ENCODE data around the gene TLR9.

DNA sequence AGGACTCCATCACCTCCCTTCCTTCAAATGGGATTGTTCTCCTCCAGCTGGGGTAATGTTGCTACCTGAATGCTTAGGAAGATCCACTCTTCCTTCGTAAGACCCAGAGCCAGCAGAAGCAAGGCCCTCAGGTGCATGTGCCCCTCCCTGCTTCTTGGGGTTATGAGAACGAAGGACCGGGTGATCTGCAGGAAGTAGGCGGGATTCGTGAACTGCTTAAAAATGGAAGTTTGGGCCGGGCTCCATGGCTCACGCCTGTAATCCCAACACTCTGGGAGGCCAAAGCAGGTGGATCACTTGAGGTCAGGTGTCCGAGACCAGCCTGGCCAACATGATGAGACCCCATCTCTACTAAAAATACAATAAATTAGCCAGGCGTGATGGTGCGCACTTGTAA lies 8.0 kb downstream of the TLR9 start:
- TF ChIP-seq, protein P1, sequence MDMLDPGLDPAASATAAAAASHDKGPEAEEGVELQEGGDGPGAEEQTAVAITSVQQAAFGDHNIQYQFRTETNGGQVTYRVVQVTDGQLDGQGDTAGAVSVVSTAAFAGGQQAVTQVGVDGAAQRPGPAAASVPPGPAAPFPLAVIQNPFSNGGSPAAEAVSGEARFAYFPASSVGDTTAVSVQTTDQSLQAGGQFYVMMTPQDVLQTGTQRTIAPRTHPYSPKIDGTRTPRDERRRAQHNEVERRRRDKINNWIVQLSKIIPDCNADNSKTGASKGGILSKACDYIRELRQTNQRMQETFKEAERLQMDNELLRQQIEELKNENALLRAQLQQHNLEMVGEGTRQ (IDR thresholded peaks at IDR 0.05; ENCODE audit: borderline replicate concordance, low read depth, low read length), result no peak
- TF ChIP-seq, protein P2, sequence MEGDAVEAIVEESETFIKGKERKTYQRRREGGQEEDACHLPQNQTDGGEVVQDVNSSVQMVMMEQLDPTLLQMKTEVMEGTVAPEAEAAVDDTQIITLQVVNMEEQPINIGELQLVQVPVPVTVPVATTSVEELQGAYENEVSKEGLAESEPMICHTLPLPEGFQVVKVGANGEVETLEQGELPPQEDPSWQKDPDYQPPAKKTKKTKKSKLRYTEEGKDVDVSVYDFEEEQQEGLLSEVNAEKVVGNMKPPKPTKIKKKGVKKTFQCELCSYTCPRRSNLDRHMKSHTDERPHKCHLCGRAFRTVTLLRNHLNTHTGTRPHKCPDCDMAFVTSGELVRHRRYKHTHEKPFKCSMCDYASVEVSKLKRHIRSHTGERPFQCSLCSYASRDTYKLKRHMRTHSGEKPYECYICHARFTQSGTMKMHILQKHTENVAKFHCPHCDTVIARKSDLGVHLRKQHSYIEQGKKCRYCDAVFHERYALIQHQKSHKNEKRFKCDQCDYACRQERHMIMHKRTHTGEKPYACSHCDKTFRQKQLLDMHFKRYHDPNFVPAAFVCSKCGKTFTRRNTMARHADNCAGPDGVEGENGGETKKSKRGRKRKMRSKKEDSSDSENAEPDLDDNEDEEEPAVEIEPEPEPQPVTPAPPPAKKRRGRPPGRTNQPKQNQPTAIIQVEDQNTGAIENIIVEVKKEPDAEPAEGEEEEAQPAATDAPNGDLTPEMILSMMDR (IDR thresholded peaks at IDR 0.05), result no peak
- TF ChIP-seq, protein P3, sequence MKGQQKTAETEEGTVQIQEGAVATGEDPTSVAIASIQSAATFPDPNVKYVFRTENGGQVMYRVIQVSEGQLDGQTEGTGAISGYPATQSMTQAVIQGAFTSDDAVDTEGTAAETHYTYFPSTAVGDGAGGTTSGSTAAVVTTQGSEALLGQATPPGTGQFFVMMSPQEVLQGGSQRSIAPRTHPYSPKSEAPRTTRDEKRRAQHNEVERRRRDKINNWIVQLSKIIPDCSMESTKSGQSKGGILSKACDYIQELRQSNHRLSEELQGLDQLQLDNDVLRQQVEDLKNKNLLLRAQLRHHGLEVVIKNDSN (IDR thresholded peaks at IDR 0.05; ENCODE audit: borderline replicate concordance, low read depth), result no peak
- no peak for TF ChIP-seq POLR2AphosphoS5 (IDR thresholded peaks at IDR 0.05; ENCODE audit: low read depth, low read length)
- no peak for TF ChIP-seq FOSL2 (IDR thresholded peaks at IDR 0.05; ENCODE audit: borderline replicate concordance, low read depth)
- TF ChIP-seq TEAD4 (IDR thresholded peaks at IDR 0.05; ENCODE audit: borderline replicate concordance, insufficient read depth), result no peak
- no peak for TF ChIP-seq CHD2 (IDR thresholded peaks at IDR 0.05; ENCODE audit: low read length, partially characterized antibody)
